T1000 (cell line): ENCODE measurements around the gene PYGL.
"Not testable (repeated sequence)": the region's sequence is repeated elsewhere in the genome, so short reads cannot be mapped to it uniquely, and the experiment has no call there.

Source experiments
- DNase-seq: peaks from one replicate; lab custom pipeline; 2025; ENCODE audit warnings: mixed read lengths; lab: John Stamatoyannopoulos, UW

PYGL gene

DNA sequence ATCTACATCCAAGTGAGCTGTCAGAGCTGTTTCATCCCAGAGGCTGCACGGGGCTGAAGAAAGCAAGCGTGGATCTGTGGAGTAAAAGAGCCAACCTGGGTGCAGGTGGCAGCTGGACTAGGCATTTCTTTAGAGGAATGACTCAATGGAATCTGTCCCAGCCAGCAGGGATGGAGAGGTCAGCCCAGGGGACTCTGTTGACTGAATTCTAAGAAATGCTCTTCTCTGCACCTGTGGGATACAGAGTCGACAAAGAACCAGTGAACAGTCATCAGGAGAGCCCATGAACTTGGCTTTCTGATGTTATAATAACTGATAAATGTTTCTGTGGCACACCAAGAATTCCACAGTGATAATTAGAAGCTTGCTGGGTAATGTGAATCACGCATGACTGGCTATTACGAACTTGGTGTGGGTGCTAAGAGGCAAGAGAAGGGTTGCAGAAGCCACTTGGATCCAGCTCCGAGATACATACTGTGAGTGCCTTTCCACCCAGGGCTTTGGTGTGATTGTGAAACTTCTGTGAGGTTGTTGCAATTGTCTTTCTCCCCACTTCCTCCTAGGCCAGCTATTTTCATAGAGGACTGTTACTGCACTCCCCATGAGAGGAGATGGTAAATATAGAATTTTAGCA is 16.2 kb downstream of the PYGL start:
- no peak for DNase-seq

DNA sequence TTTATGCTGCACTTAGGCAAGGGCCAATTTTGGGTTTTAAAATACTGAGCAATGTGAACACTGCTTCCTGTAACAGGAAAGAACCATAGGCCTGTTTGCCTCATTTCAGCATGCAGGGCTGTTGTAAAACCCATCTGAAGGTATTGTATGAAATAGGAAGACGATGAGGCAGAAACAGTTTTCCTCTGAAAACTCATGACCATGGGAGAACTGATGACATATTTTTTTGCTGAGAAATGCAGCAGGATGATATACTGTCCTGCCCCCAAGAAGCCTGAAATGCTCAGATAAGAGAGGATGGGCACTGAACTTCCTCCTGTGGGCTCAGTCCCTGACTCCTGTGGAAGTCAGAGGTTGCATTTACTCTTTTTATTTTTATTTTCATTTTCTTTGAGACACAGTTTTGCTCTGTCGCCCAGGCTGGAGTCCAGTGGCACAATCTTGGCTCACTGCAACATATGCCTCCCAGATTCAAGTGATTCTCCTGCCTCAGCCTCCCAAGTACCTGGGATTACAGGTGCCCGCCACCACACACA is 17.4 kb downstream of the PYGL start:
- no peak for DNase-seq

- no peak for DNase-seq
These were observed 19.4 kb downstream of the PYGL start for GRCh38 chr14:50924843-50925242.

GRCh38 chr14:50924236-50924635 is 20.0 kb downstream of the PYGL start:
- DNase-seq: no peak

DNA sequence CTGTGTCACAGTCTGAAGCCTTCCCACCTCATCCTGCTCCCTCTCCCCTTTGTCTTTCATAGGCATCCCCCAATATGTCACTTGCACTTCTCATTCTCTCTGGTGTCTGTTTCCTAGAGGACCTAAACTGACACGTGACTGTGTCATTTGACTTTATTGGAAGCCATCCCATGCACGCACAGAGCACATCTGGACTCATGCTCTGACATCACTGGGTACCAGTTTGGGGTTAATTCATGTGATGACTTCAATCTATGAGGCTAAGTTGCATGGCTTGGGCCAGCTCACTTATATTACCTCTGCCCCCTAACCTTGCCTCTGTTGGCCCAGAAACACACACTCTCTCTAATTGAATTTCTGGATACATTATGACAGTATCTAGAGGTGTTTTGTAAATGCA is 21.5 kb downstream of the PYGL start:
- DNase-seq: no peak

DNA sequence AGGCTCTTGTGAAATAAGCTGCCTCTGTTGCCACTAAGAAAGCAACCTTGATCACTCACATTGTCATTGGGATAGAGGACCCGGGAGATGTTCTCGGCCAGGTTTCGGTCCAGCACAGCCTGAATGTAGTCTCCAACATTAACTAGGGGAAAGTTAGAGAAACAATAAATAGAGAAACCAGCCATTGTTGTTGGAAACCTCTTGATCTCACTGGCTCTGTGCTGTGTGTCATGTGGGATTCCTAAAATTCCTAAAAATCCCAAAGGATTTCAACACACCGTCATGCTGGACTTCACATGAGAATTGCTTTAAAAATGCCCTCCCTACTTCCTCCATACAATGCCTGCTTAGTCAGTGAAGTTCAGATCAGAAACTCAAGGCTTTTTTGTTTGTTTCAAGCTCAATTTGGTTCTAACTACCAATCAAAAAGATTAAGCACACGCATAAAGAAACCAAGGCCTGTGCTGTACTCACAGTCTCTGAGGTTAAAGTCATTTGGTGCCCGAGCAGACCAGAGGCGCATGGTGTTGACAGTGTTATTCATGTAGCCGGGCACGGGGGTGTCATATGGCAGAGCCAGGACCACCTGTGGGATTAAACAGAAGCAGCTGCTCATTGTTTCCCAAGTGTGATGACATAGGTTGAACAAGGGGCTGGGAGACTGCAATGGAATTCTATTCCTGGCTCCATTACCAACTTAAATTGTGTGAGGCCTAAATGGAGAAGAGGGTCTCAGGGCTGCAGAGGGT is 23.6 kb downstream of the PYGL start:
- DNase-seq: peak; percentile 19

GRCh38 chr14:50919524-50919923 is 24.8 kb downstream of the PYGL start:
- not testable (repeated sequence) for DNase-seq

DNA sequence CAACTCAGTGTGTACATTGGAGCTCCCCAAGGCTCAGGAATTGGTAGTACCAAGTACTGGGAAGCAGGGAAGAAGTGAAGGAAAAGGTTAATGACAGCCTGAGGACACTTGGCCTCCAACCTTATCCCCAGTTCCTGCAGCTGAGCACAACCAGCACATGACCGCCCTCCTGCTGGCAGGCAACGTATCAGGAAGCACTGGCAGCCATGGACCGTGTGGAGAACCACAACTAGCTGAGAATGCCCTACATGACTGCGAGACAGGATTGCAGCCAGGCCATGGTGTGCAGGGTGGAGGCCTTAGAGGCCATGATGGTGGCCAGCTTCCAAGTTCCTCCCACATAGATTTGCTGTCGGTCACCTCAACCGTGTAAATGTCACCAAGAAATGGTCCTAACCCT is 26.8 kb downstream of the PYGL start:
- DNase-seq: no peak

DNA sequence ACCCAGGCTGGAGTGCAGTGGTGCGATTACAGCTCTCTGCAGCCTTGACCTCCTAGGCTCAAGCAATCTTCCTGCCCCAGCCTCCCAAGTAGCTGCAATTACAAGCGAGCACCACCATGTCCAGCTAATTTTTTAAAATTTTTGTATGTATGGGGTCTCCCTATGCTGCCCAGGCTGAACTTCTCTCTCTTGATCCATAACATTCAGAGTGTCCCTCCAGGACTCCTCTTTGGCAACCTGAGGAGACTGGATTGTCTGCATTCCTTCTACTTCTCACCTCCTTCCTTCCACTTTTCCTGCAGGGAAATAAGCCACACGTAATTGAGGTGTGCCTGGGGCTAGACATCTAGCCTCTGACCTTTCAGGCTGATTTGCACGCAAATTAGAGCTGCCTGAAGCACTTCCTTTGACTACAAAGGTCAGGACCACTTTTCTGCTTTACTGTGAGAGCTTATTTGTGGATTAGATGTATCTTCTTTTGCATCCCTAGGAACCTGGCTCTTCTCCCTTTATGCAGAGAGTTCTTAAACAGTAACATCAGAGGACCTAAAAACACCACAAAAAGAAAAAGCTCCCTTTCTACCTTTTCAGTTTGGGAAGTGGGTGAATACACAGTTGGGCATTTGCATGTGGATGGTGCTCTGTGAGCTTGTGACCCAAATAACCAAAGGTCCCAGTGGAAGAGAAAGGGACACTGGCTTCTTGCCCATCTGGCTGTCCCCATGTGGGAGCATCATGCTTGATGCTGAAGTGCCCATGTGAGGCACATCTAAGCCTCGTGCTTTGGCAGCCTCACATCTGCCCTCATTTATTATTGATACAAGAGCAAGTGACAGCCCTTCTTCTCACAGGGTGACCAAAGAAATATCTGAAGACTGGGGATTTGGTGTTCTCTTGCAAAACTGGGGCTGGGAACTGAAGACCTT is 33.5 kb downstream of the PYGL start:
- no peak for DNase-seq

DNA sequence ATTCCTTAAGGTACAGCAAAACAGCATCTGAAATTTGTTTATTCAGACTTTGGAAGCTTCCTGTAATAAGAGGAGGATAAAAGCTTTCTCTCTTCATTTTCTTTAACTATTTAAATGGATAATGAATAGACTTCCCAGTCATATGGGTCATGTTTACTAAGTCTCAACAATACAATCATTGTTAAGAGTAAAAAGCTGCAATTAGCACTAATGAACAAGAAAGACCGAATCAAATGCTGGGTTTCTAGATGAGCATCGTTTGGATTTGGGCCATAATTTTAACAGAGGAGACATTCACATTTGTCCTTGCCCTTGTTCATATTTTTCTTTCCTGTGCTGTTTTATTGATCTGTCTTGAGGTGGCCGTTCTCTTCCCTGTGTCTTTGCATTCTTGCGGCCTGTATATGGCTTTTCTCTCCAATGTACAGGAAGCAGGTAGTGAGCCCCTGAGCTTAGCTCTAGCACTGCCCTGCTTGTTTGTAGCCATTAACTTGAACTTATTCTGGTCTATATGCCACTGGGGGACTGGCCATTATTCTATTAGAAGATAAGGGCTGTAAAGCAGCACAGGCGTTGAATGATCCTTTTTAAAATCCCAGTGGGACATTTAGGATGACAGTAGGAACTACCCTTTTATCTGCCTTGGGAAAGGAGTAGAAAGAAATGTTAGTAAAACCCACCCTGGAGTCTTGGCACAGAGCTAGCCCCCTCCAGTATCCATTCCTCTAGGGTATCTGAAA is 37.8 kb downstream of the PYGL start:
- no peak for DNase-seq

- no peak for DNase-seq
These were observed 39.6 kb downstream of the PYGL start for GRCh38 chr14:50904719-50905118.

DNA sequence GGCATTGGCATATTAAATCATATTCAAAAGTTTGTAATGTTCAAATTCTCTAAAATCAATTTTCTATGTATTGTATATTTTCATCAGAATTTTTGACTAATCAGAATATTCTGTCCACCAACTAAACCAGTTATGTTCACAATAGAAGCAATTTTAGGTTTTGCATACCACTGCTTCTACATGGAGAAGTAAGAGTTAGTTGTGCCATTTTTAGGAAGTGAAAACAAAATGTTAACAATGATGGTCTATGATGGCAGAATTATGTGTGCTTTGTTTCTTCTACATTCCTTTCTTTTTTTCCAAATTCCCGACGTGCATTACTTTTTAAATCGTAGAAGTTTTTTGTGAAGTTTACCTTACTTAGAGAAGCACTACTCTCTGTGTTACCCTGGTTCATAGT is 42.9 kb downstream of the PYGL start:
- no peak for DNase-seq

DNA sequence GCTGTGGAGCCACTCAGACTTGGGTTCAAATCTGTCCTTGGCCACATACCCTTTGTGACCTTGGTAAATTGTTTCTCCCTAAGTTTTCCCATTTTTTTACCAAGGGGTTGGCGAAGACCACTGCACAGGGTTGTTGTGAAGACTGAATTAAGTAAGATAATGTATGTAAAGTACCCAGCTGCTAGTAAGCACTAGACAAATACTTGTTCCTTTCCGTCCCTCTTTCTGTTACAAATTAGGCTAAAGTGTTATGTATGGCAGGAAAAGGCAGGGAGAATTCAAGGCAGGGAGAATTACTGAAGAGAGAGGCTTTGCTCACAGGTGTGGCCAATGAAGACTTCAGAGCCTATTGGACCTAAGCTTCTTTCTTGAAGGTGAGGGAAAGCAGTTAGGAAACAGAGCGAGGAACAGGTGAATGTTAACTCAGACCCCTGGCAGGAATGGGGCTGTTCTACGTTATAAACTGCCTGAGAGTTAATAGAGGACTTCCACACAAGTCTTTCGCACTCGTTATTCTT is 46.6 kb downstream of the PYGL start:
- no peak for DNase-seq

GRCh38 chr14:50897005-50897404 is 47.3 kb downstream of the PYGL start:
- not testable (repeated sequence) for DNase-seq

- not testable (repeated sequence) for DNase-seq
These were observed 47.9 kb downstream of the PYGL start for GRCh38 chr14:50896421-50896820.

GRCh38 chr14:50892255-50892654 is 52.0 kb downstream of the PYGL start:
- DNase-seq: no peak

DNA sequence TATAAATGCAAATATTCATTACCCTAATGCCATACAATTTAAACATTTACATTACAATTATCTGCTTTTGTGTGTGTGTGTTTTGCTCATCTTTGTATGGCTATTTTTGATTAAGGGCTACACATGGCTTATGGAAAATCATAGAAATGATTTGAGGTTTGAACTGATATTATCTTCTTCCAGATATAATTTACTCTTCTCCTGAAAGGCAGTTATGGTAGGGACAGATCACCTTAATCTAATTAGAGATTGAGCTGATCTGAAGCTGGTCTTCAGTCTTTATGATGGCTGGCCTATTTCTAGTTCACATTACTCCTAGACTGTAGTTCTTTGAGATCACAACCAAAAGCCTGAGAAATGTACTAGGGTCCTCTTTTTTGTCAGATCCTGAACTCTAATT is 56.8 kb downstream of the PYGL start:
- DNase-seq: no peak

DNA sequence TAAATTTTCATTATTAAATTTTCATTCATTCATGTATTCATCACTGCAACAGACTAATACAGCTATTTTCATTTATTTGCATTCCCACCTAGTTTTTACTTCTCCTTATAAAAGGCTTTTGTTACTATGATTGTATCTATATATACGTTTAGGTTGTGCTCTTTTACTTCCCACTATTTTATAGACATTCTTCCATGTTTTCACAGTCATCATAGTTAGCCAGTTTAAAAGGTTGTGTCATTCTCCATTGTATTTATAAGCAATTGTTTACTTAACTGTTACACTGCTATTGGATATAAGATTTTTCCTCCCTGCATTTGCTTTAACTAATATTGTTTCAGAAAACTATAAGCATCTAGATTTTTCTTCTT is 60.5 kb downstream of the PYGL start:
- no peak for DNase-seq

DNA sequence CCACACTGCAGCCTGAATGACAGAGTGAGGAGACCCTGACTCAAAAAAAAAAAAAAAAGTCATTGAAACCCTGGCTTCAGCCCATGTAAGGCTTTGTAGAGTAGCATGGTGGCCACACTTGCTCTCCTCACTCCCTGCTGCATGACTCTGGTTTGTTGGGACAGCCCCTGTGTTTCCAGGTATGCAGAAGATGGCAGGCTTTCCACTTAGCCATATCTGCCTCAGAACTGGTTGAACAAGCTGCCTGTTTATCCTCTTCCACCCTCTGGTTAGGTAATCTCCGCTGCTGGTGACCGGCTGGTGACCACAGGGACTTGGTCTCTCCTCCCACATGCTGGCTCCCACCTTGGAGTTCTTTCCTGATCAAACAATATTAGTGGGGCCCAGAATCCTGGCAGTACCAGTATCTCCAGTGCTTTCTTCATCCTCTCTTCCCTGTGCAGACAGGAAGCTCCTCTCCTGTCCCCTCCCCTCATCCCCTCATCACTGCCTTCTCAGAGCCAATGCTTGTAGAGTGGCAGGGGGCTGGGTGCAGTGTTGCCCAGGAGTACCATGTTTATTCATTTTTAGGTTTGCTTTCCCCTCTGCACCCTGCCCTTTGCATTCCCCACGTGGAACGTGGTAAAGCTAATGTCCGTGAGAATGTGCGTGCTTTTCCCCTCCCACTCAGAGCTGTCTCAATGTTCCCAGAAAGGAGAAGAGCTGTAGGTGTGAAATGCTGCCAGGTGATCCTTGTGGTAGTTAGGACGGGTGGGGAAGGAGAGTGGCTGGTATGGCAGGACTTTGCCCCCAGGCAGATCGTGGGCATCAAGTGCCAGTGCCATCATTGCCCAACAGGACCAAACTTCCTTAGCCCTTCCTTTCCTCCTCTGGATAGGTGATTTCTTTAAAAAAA is 61.1 kb downstream of the PYGL start:
- DNase-seq: no peak

DNA sequence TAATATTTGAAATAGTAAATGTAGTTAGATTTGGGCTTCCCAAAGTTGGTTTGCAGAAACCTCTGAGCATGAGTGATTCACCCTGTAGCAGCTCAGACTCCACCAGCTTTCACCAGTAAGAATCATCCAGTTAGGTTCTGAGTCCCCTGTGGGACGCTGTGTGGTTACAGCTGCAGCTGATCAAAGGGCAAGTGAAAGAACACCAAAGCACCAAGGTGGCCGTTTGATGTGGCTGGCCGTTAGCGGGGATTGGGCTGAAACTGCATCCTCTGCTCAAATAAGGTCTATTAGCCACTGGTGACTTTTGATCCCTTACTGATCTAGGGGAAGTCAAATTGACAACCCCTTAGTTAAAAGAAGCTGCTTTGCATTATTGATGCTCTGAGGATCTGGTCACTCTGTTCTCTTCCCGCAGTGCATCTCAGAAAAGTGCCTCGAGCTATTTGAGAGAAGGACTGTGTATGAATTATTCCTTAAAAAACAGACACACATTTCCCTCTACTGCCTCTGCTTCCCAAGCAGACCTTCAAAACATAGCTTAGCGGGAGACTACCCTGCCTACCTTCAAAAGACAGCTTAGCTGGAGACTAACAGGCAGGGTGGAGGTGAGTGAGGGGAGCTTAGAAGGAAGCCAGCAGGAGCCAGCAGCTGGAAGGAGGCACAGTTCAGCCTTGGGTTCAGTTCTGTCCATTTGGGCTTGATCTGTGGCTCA is 68.8 kb downstream of the PYGL start:
- DNase-seq: no peak
